Right ventricle myocardium inferior (tissue), 1 donor: Measurements from ENCODE around the gene SLC17A6. TPM values are rescaled to one million over a fixed set of nuclear protein-coding genes. Genes with fewer than 3 reads are reported as not detected.

Source experiments
- ATAC-seq: fragments of 200-7000 bp; cut with Tn5 transposase; one replicate; pipeline ENCODE4 v1.9.1; 2020; ENCODE audit warnings: mild to moderate bottlenecking, moderate library complexity
- DNase-seq: peaks from one replicate; pipeline ENCODE4 v3.0.0; 2021; ENCODE audit errors: missing footprints
- intact Hi-C: fragments of 100-400 bp; cut with DNase I; formaldehyde crosslinking; loops from one replicate; pipeline ENCODE4 v1.11.0; 2022
- total RNA-seq: library from RNA; stranded (reverse); fragmentation: NEBNext Ultra II Directional; extraction: Animal tissue kit (Norgen Biotek cat#: 25700); gene quantifications from one replicate; pipeline ENCODE4 v1.2.1, GENCODE V29; 2021
- donor health status: DM: no; HTN: yes; CAD: no; lungs with severe emphysema.

The SLC17A6 gene
- total RNA-seq, 1 donor from 2014 or later: not detected

- ATAC-seq: no peak
- intact Hi-C loops: no loop called here
- DNase-seq: no peak
Observed at GRCh38 chr11:22359295-22359694, 21.1 kb downstream of the SLC17A6 start.

GRCh38 chr11:22371160-22371559, 33.0 kb downstream of the SLC17A6 start:
- intact Hi-C loops: no loop called here
- DNase-seq: no peak
- ATAC-seq: no peak

- no peak for ATAC-seq
- intact Hi-C loops: no loop called here
Observed at GRCh38 chr11:22387126-22387525, 48.9 kb downstream of the SLC17A6 start.

GRCh38 chr11:22389526-22390282, 51.5 kb downstream of the SLC17A6 start:
- DNase-seq (no peak), ATAC-seq (no peak)
- intact Hi-C loops: no loop called here

More at GRCh38 chr11:22387126-22387525, 48.9 kb downstream of the SLC17A6 start:
- no peak for DNase-seq

- DNase-seq (no peak), ATAC-seq (no peak)
- intact Hi-C loops: no loop called here
Observed at GRCh38 chr11:22390283-22390655, 52.1 kb downstream of the SLC17A6 start.

GRCh38 chr11:22392561-22392960, 54.4 kb downstream of the SLC17A6 start:
- intact Hi-C loops: no loop called here
- ATAC-seq: no peak
- no peak for DNase-seq

GRCh38 chr11:22405377-22405776, 67.2 kb downstream of the SLC17A6 start:
- intact Hi-C loops: no loop called here
- no peak for ATAC-seq

GRCh38 chr11:22407267-22407666, 69.1 kb downstream of the SLC17A6 start:
- ATAC-seq (no peak), DNase-seq (no peak)
- intact Hi-C loops: no loop called here

More at GRCh38 chr11:22405377-22405776, 67.2 kb downstream of the SLC17A6 start:
- no peak for DNase-seq

GRCh38 chr11:22407921-22408320, 69.7 kb downstream of the SLC17A6 start:
- ATAC-seq (no peak), DNase-seq (no peak)
- intact Hi-C loops: no loop called here

GRCh38 chr11:22415476-22415875, 77.3 kb downstream of the SLC17A6 start:
- ATAC-seq (no peak), DNase-seq (no peak)
- intact Hi-C loops: no loop called here

GRCh38 chr11:22416462-22416861, 78.3 kb downstream of the SLC17A6 start:
- intact Hi-C loops: no loop called here
- no peak for ATAC-seq
- no peak for DNase-seq

- DNase-seq (no peak), ATAC-seq (no peak)
- intact Hi-C loops: no loop called here
Observed at GRCh38 chr11:22426915-22427314, 88.7 kb downstream of the SLC17A6 start.

Other genes starting within 250 kb of the SLC17A6 start
- 59.1 TPM for gene ANO5, start 145.3 kb upstream of the SLC17A6 start, total RNA-seq